Motor neuron (in vitro differentiated cells): ENCODE data around the gene VAT1L. TPM values are rescaled to one million over a fixed set of nuclear protein-coding genes. Genes with fewer than 3 reads are reported as not detected.

Experiments
- ATAC-seq, 8 experiments: fragments of 200-7000 bp; cut with Tn5 transposase; replicated peaks in 6 of 8; 2 replicates each; pipeline ENCODE4 v1.8.0; 2021; ENCODE audit warnings: mild to moderate bottlenecking in 8 of 8, moderate library complexity in 8 of 8
- H3K27ac ChIP-seq, 2 donors: fragments of 250-450 bp; sonication (Bioruptor Pico); 2 replicates each; pipeline ENCODE4 v1.9.0; 2021; ENCODE audit warnings: antibody characterized with exemption in 2 of 2, mild to moderate bottlenecking in 2 of 2, moderate library complexity in 1 of 2
- H3K4me1 ChIP-seq, 2 donors: fragments of 250-450 bp; sonication (Bioruptor Pico); replicated peaks in 1 of 2; 2 replicates each; pipeline ENCODE4 v1.6.1; 2021; ENCODE audit warnings: antibody characterized with exemption in 2 of 2, mild to moderate bottlenecking in 2 of 2, moderate library complexity in 1 of 2
- H3K4me3 ChIP-seq, 5 donors: fragments of 250-450 bp; sonication (Bioruptor Pico); 2 replicates each; pipeline ENCODE4 v1.9.0; 2021; ENCODE audit warnings: antibody characterized with exemption in 5 of 5, mild to moderate bottlenecking in 5 of 5, moderate library complexity in 4 of 5
- WGBS, 10 experiments: fragments of 450-650 bp; shearing (Covaris generic); methylation state at CpG; one replicate each; pipeline ENCODE4 v1.0.0; 2022; 5-methylcytosine and 5-hydroxymethylcytosine counted together
- in situ Hi-C, 9 experiments: fragments of 400-800 bp; cut with MboI; loops; one replicate each; pipeline ENCODE4 v1.15.0; 2021; ENCODE audit warnings: low sequenced_read_pairs in 9 of 9, low pct_unique_long_range_greater_than_20kb in 2 of 9; ENCODE audit not compliant: unreplicated experiment in 9 of 9
- total RNA-seq, 8 experiments: library from RNA; unstranded; fragments of 300-600 nt; gene quantifications; 2 replicates each; pipeline versions ENCODE4 v1.2.3 to v1.2.4, GENCODE V29; 2022

VAT1L gene
- total RNA-seq, 8 experiments from 2014 or later, result 0.17 to 195 (median 16.1) TPM

GRCh38 chr16:77890075-77890474 lies 101.7 kb downstream of the VAT1L start:
- in situ Hi-C loops, result no loop called here
- Histone ChIP-seq H3K4me3 (no peak overlapping the region), H3K4me1 (peaks cover 0 to 7% of the 10 kb centered on the region in 2 donors), H3K27ac (no peak overlapping the region)
- peak in 2 of 8 experiments; percentile 30 to 67 for ATAC-seq

DNA sequence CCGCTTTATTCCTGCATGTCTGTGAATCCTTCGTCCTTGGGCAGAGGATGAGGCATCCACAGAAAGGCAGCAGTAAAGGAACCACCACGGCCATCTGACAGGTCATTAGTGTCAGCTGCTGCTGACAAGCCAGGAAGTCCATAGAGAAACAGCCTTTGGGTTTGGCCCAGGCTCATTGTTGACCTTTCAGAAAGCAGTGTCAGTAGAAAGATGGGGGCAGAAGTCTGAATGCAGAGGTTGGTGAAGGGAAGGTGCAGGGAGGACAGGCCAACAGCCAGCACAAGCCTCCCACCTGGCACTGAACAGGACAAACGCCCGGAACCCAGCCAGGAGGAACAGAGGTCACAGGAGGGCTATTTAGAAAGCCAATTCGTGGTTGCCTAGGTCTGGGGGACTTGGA lies 105.8 kb downstream of the VAT1L start:
- WGBS, 10 experiments, result 0 to 88% (median 58%) methylated on average over 1 to 6 of the region's 6 CpGs; no CpG with 5 or more reads in 2 of the 10 experiments
- Histone ChIP-seq H3K4me1 (peaks cover 21 to 26% of the 10 kb centered on the region in 2 donors), H3K27ac (no peak overlapping the region), H3K4me3 (no peak overlapping the region)
- no peak for ATAC-seq
- in situ Hi-C loops, result no loop called here

DNA sequence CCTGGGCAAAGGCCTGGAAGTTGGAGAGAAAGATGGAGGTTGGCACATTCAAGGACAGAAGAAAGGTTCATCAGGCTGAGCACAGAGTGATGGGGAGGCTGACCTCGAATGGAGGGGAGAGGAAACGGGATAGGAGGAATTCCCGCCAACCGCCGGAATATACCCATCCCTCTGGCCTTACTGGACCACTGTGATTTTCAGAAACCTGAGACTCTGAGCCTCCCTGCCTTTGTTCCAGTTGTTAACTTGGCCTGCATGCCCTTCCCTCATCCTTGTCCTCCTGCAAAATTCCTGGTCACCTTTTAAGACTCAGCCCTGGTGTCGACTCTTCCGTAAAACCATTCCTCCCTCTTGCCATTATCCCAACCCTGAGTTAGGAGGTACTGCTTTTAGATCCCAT lies 107.6 kb downstream of the VAT1L start:
- in situ Hi-C loops, result no loop called here
- peak overlapping the region; percentile 26 to 42 for H3K27ac ChIP-seq
- 22 to 90% (median 73%) methylated on average over 2 to 6 of the region's 7 CpGs; no CpG with 5 or more reads in 2 of the 10 experiments for WGBS, 10 experiments
- peaks cover 21 to 26% of the 10 kb centered on the region in 2 donors for H3K4me1 ChIP-seq
- no peak for ATAC-seq
- no peak overlapping the region for H3K4me3 ChIP-seq

DNA sequence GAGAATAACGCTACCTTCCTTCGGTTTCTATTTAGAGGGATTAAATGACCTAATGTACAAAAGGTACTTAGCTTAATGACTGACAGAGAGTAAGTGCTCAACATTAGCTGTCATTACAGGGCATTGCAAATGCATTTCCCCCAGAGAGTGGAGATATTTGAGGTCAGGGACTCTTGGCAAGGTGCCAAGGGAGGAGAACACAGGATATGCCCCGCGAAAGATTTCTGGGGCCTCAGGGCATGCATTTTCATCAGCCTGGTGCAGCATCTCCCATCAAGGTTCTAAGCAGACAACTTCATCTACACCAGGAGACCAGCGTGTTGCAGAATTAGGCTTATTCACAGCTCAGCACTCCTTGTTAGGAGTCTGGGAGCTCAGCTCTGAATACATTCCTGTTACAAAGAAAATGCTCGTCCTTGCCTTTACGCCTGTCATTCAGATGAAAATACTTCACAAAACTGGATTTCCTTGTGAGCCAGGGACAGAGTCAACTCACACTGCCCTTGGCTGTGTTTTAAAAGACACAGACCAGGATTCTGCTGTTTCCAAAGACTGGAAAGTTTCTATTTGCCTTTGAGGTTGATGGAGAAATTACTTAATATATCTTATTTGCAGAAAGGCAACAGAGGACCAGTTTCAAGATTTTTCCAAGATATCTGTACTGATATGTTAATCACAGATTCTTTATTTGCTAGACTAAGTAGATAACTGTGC lies 108.2 kb downstream of the VAT1L start:
- WGBS, 10 experiments, result 3 to 80% (median 29%) methylated on average over 1 to 6 of the region's 7 CpGs; no CpG with 5 or more reads in 2 of the 10 experiments
- H3K27ac ChIP-seq, result peak overlapping the region in 1 of 2 donors; percentile 29
- in situ Hi-C loops, result no loop called here
- H3K4me3 ChIP-seq, result no peak overlapping the region
- ATAC-seq, result peak; percentile 47 to 93 (median 74)
- peaks cover 21 to 26% of the 10 kb centered on the region in 2 donors for H3K4me1 ChIP-seq

DNA sequence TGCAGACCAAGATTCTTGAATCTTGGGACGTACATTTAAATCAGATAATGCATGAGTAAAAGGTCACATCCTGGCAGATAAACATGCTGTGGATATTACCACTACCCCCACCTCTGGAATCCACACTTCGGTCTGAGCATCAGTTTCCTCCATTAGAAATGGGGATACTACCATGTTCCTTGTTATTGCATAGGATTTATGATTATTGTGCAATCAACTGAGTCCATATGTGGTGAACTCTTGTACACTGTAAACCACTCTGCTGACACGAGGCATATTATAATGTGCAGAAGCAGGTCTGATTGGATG lies 108.7 kb downstream of the VAT1L start:
- peak overlapping the region in 1 of 2 donors; percentile 29 for H3K27ac ChIP-seq
- H3K4me3 ChIP-seq, result no peak overlapping the region
- ATAC-seq, result peak in 4 of 8 experiments; percentile 5 to 37 (median 6)
- peaks cover 21 to 26% of the 10 kb centered on the region in 2 donors for H3K4me1 ChIP-seq
- WGBS, 10 experiments, result 8 to 95% (median 75%) methylated on average over 1 to 2 of the region's 3 CpGs; no CpG with 5 or more reads in 4 of the 10 experiments
- in situ Hi-C loops, result no loop called here

DNA sequence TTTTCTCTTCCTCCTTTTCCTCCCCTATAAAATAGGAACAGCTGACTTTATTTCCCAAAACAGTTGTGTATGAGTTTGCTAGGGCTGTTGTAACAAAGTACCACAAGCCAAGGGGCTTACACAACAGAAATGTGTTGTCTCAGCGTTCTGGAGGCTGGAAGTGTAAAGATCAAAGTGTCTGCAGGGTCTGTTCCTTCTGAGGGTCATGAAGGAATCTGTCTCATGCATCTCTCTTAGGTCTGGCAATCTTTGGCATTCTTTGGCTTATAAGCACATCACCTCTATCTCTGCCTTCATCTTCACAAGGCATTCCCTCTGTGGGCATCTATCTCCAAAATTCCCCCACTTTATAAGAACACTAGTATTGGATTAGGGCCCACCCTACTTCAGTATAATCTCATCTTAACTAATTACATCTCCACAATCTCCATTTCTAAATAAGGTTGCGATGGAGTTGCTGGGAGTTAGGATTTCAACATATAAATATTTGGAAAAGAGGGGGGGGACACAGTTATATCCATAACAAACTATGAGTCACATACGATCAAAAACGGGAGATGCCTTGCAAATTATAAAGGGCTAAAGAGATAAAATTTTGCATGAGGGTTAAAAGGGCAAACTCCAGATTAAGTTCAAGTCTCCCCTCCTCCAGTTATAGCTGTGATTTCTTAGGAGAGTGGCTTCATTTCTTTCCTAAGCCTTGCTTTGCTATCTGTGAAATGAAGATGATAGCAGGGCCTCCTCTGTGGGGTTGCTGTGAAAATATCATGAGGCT lies 109.7 kb downstream of the VAT1L start:
- in situ Hi-C loops, result no loop called here
- WGBS, 10 experiments, result 0 to 100% (median 58%) methylated on average over 1 to 4 of the region's 4 CpGs; no CpG with 5 or more reads in 1 of the 10 experiments
- Histone ChIP-seq H3K4me1 (peaks cover 21 to 26% of the 10 kb centered on the region in 2 donors), H3K27ac (no peak overlapping the region), H3K4me3 (no peak overlapping the region)
- ATAC-seq, result peak in 3 of 8 experiments; percentile 22 to 70 (median 56)

DNA sequence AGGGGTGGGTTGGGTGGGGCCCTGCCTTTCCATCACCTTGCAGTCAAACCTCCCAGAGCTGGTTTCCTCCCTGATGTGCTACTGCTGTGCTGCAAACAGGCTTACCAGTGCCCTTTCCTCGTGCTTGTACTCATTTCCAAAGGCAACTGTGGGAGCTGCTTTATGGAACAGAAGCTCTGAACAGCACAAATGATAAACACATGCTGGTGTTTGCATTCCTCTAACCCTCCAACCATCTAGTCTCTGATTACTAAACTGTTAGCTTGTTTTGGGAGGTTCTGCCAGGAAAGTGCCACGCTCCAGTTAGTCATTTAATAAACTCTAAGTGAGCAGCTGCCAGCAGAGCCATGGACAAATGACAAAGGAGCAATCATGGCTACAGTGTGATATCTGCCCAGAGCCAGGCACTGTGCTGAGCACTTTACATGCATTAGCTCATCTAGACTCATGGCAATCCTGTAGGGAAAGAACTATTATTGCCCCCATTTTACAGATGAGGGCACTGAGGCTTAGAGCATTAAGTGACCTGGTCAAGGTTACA lies 110.4 kb downstream of the VAT1L start:
- Histone ChIP-seq H3K4me3 (no peak overlapping the region), H3K27ac (no peak overlapping the region), H3K4me1 (peaks cover 21 to 26% of the 10 kb centered on the region in 2 donors)
- 0 to 100% (median 43%) methylated on average over 1 to 2 of the region's 2 CpGs; no CpG with 5 or more reads in 6 of the 10 experiments for WGBS, 10 experiments
- ATAC-seq, result peak in 4 of 8 experiments; percentile 39 to 52 (median 45)
- in situ Hi-C loops, result no loop called here

- in situ Hi-C loops, result no loop called here
- Histone ChIP-seq H3K27ac (no peak overlapping the region), H3K4me3 (no peak overlapping the region), H3K4me1 (peaks cover 21 to 26% of the 10 kb centered on the region in 2 donors)
- ATAC-seq, result no peak
- WGBS, 10 experiments, result 33 to 100% (median 61%) methylated on average over 1 to 3 of the region's 3 CpGs; no CpG with 5 or more reads in 2 of the 10 experiments
These were observed 111.1 kb downstream of the VAT1L start for GRCh38 chr16:77899416-77899815.

DNA sequence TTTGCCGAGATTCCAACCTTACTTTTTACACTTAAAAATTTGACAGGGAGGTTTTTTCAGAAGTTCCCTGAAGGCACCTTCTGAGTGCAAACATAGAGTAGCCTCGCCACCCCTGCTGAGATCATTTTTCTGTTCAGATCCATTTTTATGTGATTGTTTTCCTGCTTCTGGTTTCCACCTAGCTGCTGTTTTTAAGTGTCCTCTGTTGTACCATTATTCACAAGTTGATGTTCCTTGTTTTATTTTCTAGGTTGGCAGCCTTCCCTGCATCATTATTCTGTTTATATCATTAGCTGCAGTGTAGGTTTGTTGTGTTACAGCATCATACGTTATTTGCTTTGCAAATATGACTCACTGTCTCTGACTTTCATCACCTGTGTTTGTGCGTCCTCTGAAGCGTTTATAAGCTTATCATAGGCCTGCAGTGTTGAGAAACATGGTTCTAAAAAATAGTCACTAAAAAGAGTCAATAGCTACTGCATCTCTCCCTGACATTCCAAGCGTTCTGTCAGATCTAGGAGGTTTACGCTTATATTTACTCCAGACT lies 117.1 kb downstream of the VAT1L start:
- 50 to 98% (median 89%) methylated on average over 3 to 7 of the region's 7 CpGs for WGBS, 10 experiments
- peak in 3 of 8 experiments; percentile 31 to 57 (median 56) for ATAC-seq
- H3K4me1 ChIP-seq, result no peaks in the 10 kb centered on the region
- in situ Hi-C loops, result no loop called here
- no peak overlapping the region for H3K27ac ChIP-seq
- no peak overlapping the region for H3K4me3 ChIP-seq

- in situ Hi-C loops, result no loop called here
- H3K4me1 ChIP-seq, result peaks cover 14 to 17% of the 10 kb centered on the region in 2 donors
- no peak for ATAC-seq
- H3K4me3 ChIP-seq, result no peak overlapping the region
- no peak overlapping the region for H3K27ac ChIP-seq
- WGBS, 10 experiments, result 20 to 89% (median 63%) methylated on average over 1 to 3 of the region's 3 CpGs; no CpG with 5 or more reads in 4 of the 10 experiments
These were observed 121.7 kb downstream of the VAT1L start for GRCh38 chr16:77910021-77910420.

- Histone ChIP-seq H3K4me1 (peaks cover 14 to 18% of the 10 kb centered on the region in 2 donors), H3K4me3 (no peak overlapping the region), H3K27ac (no peak overlapping the region)
- WGBS, 10 experiments, result 12 to 100% (median 79%) methylated on average over 1 to 4 of the region's 4 CpGs
- in situ Hi-C loops, result no loop called here
- ATAC-seq, result no peak
These were observed 124.3 kb downstream of the VAT1L start for GRCh38 chr16:77912617-77913016.

- peak; percentile 59 to 99 (median 80) for ATAC-seq
- peaks cover 18 to 29% of the 10 kb centered on the region in 2 donors for H3K4me1 ChIP-seq
- in situ Hi-C loops, result no loop called here
- H3K27ac ChIP-seq, result peak overlapping the region in 1 of 2 donors; percentile 4
- 0 to 43% (median 13%) methylated on average over 1 to 2 of the region's 2 CpGs; no CpG with 5 or more reads in 1 of the 10 experiments for WGBS, 10 experiments
- H3K4me3 ChIP-seq, result no peak overlapping the region
These were observed 125.4 kb downstream of the VAT1L start for GRCh38 chr16:77913738-77914253.
